Brain pericyte (primary cell): ENCODE data around the gene FRMD5.

Experiments
- DNase-seq: peaks from one replicate; pipeline ENCODE4 v3.0.0-alpha.2; 2012; ENCODE audit warnings: low read depth, low spot score

FRMD5 gene

DNA sequence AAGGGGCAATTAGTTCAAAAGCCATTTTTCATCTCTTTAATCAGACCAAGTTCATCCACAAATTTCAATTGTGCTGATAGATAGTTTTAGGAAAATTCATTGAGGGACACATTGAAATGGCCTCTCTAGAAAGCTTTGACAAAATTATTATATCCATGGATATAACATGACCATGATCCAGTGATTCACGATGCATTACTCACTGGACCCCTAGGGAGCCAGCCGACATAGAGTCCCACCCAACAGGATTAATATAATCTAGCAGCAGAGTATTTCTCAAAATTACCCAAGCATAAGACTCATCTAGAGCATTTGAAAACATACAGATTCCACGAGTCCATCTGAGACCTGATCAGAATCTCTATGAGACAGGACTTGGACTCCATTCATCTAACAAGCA, 100.3 kb downstream of the FRMD5 start:
- DNase-seq: no peak

- no peak for DNase-seq
Measured at GRCh38 chr15:44093836-44094235, 101.2 kb downstream of the FRMD5 start.

GRCh38 chr15:44092221-44092620, 102.8 kb downstream of the FRMD5 start:
- DNase-seq: no peak

- DNase-seq: no peak
Measured at GRCh38 chr15:44087578-44088465, 107.2 kb downstream of the FRMD5 start.

DNA sequence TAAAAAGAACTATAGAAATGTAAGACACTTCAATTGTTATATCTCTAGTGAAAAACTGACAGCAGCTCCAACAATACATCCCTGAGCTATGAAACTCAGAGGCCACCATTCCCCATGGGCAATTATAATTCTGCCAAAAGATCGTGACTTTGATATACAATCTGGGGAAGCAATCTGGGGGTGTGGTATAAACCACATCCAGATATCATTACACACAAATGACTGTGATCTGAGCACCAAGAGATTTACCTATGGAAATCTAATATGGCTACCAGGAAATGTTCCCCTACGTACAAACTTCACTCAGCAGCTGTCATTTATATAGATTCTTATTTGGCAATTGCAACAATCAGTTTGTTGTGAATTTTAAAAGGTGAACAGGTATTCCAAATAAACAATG, 110.3 kb downstream of the FRMD5 start:
- no peak for DNase-seq

DNA sequence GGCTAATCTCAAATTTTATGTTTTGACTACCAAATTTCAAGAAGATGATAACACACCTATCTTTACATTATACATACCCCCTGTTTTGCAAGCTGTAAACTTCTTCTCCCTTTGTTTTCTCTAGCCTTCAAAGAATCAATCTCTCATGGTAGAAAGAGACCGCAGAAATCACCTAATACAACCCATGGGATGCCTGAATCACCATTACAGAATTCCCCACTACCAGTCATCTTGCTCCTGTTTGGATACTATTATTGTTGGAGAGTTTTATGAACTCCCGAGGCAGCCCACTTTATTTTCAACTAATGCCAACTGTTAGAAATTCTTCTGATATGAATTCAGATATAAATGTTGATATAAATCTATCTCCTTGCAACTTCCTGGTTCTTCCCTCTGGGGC, 110.9 kb downstream of the FRMD5 start:
- DNase-seq: no peak

- DNase-seq: no peak
Measured at GRCh38 chr15:44082558-44083157, 112.4 kb downstream of the FRMD5 start.

DNA sequence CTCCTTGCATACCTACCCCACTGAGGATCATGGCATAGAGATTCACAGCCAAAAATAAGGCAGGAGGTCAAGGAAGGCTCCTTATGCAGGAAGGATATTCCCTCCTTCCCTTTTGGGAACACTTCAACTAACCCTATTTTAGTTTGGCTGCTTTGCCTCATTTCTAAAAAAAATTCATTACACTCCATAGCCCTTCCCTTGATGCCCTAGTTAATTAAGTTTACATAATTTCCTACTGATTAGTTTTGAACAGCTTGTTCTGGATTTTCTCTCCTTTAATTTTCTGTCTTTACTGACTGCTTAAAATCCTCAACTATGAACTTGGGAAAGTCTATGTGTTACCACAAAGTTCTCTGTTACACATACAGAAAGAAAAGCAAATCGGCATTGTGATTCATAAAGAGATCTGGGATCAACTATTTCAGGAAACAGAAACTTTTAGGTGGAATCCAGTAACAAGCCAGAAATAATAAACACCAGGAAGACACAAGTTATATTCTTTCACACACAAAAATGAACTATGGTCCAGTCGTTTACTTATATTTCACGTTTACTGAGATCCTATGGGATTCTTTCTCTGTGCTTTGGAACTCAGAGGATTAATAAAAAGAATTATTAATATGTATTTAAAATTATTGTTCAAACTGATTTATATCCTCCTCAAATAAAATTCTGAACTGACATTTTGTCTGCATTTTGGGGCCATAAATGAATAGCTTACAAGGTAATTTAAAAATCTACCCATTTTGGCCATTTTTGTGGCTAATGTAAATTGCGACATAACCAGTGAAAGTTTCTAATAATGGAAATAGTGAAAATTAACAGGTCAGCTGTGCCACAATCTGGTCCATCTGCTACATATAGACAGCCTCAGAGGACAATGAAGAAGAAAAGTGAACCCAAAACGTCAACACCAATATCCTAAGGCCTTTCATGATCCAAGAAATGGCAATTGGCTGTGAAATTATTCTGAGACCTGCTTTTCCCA, 113.8 kb downstream of the FRMD5 start:
- DNase-seq: peak; percentile 10

- no peak for DNase-seq
Measured at GRCh38 chr15:44075535-44075934, 119.5 kb downstream of the FRMD5 start.

GRCh38 chr15:44069489-44069888, 125.6 kb downstream of the FRMD5 start:
- no peak for DNase-seq

- no peak for DNase-seq
Measured at GRCh38 chr15:44068347-44068746, 126.7 kb downstream of the FRMD5 start.

GRCh38 chr15:44066211-44066827, 128.8 kb downstream of the FRMD5 start:
- no peak for DNase-seq

GRCh38 chr15:44064706-44065105, 130.4 kb downstream of the FRMD5 start:
- no peak for DNase-seq

DNA sequence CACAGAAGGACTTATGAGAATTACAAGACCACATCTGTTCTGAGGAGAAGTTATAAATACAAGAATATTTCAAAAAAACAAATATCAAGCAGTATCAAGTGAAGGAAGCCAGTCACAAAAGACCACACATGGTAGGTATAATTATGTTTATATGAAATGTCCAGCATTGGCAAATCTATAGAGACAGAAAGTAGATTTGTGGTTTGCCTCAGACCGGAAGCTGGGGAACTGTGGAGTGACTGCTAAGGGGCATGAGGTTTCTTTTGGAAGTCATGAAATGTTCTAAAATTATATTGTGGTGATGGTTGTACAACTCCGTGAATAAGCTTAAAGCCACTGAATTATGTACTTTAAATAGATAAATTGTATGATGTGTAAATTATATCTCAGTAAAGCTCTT, 136.9 kb downstream of the FRMD5 start:
- no peak for DNase-seq

- no peak for DNase-seq
Measured at GRCh38 chr15:44045661-44046060, 149.4 kb downstream of the FRMD5 start.

DNA sequence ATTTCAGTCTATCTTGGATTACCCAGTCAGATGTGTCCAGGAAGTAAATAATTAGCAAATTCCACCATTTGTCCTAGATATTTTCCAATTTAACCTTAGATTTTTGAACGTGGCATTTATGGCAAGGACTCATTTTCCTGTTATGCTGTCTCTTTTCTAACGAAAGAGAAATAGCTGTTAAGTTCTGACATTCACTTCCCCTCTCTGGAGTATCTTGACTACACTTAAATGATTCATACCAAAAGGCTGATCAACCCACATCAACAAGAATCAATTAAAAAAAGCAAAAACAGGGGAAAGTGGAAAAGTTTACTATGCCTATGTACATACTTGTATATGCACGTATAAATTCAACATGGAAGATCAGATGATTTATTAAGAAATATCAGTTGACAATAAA, 149.9 kb downstream of the FRMD5 start:
- DNase-seq: no peak

GRCh38 chr15:44038755-44039191, 156.3 kb downstream of the FRMD5 start:
- DNase-seq: no peak

DNA sequence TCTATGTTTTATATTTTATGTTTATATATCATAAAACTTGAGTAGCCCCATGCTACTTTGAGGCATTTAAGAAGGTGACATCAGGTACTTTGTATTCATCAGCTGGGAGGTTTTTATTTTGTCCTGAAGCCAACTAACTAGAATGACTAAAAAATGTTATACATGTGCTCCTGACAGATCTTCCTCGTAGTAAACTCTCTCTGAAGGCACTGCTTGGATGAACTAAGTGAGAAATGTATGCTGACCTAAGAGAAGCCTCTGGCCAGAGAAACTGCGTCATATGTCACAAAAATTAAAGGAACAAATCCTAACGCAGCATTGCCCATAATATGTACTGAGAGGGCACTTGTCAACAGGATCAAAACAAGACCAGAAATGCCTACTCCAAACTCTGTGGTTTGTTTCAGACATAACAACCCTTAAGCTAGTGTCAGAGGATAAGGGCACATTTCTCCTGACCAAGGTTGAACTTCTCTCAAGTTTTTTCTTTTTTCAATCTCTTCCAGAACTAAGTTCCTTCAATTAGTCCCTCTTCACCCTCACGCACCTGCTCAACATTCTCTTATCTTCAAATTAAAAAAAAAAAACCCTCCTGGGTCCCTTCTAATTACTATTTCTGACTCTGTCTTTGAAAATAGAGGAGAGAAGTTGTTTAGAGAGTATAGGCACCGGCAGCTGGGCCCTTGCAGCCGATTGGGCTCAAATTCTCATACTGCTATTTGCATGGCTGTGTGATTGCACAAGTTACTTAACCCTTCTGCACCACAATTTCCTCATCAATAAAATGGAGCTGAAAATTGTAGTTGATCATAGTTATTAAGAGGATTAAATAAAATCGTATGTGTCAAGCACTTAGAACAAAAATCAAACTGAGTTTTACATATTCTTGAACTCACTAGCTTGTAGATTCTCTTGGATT, 159.0 kb downstream of the FRMD5 start:
- DNase-seq: no peak

DNA sequence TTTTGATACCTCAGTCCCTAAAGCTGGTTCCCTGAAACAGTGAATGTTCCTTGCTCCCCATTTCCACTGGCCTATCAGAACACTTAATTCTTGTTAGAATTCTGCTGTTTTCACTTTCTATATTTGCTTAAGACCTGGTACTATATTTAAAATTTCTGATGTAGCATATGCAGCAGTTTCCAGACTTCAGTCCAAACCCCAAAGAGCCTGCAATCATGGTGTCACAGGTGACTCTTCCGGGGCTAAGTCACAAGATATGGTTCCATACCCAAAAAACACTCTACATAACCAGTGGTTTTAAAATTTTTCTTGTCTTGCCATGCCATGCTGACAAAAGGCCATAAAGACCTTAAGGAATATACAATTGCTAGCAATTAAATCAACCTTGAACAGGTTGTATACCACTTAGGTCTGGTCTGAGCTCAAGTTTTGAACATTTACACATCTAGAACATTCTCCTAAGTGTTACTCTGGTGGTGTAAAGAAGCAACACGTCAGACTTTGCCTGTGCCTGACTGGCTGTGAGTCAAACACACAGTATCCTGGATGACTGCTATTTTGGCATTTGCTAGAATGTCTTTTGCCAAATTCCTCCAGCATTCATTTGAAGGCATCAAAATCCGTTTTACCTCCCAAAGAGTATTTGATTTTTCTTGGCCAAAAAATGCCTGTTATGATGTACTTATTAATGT, 160.0 kb downstream of the FRMD5 start:
- DNase-seq: no peak

DNA sequence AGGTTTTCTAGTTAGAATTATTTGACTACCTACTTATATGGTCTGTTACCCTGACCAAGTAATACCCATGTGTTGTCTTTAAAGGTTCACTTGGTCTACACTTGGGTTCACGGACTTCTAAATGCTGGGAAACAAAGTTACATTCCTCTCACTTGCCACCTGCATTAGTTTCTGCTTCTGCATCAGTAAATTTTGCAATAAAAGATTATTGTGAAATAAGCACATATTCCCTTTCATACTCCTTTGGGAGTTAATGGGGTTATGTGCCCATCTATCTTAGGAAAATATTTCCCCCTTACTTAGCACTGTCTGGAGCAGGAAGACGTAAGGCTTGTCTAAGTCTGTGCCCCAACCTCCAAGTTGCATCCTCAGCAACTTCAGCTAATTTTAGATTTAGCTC, 160.7 kb downstream of the FRMD5 start:
- no peak for DNase-seq
